Lower lobe of right lung (tissue), 2 donors: ENCODE results near the gene TCF3. TPM values are rescaled to one million over a fixed set of nuclear protein-coding genes. Genes with fewer than 3 reads are reported as not detected.

ENCODE experiments used
- ATAC-seq, 2 donors: fragments of 200-7000 bp; cut with Tn5 transposase; one replicate each; pipeline ENCODE4 v1.9.1; 2020 to 2022; ENCODE audit warnings: mild to moderate bottlenecking in 2 of 2, moderate library complexity in 2 of 2
- DNase-seq: peaks from one replicate; pipeline ENCODE4 v3.0.0-alpha.2; 2020
- H3K27ac ChIP-seq: fragments of 200-600 bp; one replicate; pipeline ENCODE4 v1.8.0; 2022
- H3K27me3 ChIP-seq: fragments of 200-600 bp; one replicate; pipeline ENCODE4 v1.8.0; 2022; ENCODE audit warnings: low read depth
- H3K36me3 ChIP-seq: fragments of 200-600 bp; one replicate; pipeline ENCODE4 v1.8.0; 2022; ENCODE audit warnings: mild to moderate bottlenecking
- H3K4me1 ChIP-seq: fragments of 200-600 bp; one replicate; pipeline ENCODE4 v1.8.0; 2022
- H3K4me3 ChIP-seq: fragments of 200-600 bp; one replicate; pipeline ENCODE4 v1.8.0; 2022; ENCODE audit warnings: mild to moderate bottlenecking
- H3K9me3 ChIP-seq: fragments of 200-600 bp; one replicate; pipeline ENCODE4 v1.8.0; 2022
- intact Hi-C: fragments of 100-400 bp; cut with DNase I; formaldehyde crosslinking; loops from one replicate; pipeline ENCODE4 v1.11.0; 2022
- total RNA-seq: library from RNA; stranded (reverse); fragmentation: NEBNext Ultra II Directional; extraction: Animal tissue kit (Norgen Biotek cat#: 25700); gene quantifications from one replicate; pipeline ENCODE4 v1.2.1, GENCODE V29; 2021
- TF ChIP-seq, protein P1 (sequence below): fragments of 200-600 bp; IDR thresholded peaks from one replicate; pipeline ENCODE4 v1.8.0; 2022; ENCODE audit warnings: antibody characterized with exemption, mild to moderate bottlenecking
- donor health status: DM: no; HTN: yes; CAD: no; lungs with severe emphysema.

TCF3 gene
- total RNA-seq, 1 donor from 2014 or later = 44.5 TPM

DNA sequence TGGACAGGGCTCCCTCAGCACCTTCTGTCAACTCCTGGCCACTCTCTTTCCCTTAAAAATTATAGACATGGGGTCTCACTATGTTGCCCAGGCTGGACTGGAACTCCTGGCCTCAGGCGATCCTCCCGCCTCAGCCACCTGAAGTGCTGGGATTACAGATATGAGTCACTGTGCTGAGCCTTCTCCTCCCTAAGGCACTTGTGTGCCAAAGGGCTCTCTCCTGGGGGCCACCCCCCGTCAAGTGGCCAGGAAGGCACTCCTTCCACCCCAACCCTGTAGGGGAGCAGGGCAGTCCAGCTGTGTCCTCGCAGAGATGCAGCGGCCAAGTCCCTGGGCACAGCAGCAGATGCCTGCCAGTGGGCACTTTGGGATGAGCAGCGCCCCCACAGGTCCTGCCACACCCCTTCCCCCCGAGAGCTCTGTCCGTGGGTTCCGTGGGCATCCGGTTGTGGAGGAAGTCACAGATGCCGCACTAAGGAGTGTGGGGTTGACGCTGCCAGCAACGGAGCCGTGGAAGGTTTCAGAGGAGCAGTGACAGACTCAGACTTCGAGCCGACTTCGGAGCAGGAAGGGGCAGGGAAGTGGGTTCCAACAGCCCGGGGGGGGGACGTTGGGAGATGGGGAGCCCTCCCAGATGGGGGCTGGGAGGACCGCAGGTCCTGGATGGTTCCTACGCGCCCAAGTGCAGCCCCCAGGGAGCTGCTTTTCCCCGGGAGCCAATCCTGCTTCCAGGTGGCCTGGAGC lies 43.9 kb downstream of the TCF3 start:
- peak overlapping the region; percentile 31 for H3K27ac ChIP-seq
- H3K9me3 ChIP-seq = no peaks in the 10 kb centered on the region
- TF ChIP-seq, protein P1, sequence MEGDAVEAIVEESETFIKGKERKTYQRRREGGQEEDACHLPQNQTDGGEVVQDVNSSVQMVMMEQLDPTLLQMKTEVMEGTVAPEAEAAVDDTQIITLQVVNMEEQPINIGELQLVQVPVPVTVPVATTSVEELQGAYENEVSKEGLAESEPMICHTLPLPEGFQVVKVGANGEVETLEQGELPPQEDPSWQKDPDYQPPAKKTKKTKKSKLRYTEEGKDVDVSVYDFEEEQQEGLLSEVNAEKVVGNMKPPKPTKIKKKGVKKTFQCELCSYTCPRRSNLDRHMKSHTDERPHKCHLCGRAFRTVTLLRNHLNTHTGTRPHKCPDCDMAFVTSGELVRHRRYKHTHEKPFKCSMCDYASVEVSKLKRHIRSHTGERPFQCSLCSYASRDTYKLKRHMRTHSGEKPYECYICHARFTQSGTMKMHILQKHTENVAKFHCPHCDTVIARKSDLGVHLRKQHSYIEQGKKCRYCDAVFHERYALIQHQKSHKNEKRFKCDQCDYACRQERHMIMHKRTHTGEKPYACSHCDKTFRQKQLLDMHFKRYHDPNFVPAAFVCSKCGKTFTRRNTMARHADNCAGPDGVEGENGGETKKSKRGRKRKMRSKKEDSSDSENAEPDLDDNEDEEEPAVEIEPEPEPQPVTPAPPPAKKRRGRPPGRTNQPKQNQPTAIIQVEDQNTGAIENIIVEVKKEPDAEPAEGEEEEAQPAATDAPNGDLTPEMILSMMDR = no peak
- peaks cover 41% of the 10 kb centered on the region for H3K4me1 ChIP-seq
- intact Hi-C loops = no loop called here
- peak overlapping the region; percentile 27 for H3K4me3 ChIP-seq
- H3K36me3 ChIP-seq = peaks cover 21% of the 10 kb centered on the region
- ATAC-seq = no peak
- H3K27me3 ChIP-seq = no peaks in the 10 kb centered on the region
- DNase-seq = no peak

DNA sequence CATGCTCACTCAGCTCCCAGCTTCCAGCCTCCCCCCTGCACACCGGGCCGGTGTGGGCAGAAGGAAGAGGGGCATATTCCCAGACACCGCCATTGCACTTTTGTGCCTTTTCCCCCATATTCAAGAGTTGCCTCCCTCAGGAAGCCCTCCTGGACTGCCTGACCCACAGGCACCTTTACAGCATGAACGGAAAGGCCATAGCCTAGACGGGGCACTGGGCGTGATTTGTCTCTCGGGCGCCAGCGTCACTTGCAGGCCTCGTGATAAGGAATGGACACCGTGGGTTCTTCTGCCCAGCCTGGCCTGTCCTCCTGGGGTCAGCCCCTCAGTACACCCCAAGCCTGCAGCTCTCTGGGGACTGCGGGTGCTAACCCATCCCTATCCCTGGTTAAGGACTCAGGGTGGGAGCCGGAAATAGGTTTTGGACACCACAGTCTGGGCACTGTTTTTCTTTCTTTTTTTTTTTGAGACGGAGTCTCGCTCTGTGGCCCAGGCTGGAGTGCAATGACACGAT lies 46.2 kb downstream of the TCF3 start:
- peaks cover 3% of the 10 kb centered on the region for H3K36me3 ChIP-seq
- H3K9me3 ChIP-seq = no peaks in the 10 kb centered on the region
- peak; percentile 3 to 4 for ATAC-seq
- intact Hi-C loops = no loop called here
- H3K4me3 ChIP-seq = peak overlapping the region; percentile 100
- no peaks in the 10 kb centered on the region for H3K27me3 ChIP-seq
- TF ChIP-seq, protein P1 = no peak
- DNase-seq = no peak
- H3K27ac ChIP-seq = peak overlapping the region; percentile 89
- peaks cover 53% of the 10 kb centered on the region for H3K4me1 ChIP-seq

DNA sequence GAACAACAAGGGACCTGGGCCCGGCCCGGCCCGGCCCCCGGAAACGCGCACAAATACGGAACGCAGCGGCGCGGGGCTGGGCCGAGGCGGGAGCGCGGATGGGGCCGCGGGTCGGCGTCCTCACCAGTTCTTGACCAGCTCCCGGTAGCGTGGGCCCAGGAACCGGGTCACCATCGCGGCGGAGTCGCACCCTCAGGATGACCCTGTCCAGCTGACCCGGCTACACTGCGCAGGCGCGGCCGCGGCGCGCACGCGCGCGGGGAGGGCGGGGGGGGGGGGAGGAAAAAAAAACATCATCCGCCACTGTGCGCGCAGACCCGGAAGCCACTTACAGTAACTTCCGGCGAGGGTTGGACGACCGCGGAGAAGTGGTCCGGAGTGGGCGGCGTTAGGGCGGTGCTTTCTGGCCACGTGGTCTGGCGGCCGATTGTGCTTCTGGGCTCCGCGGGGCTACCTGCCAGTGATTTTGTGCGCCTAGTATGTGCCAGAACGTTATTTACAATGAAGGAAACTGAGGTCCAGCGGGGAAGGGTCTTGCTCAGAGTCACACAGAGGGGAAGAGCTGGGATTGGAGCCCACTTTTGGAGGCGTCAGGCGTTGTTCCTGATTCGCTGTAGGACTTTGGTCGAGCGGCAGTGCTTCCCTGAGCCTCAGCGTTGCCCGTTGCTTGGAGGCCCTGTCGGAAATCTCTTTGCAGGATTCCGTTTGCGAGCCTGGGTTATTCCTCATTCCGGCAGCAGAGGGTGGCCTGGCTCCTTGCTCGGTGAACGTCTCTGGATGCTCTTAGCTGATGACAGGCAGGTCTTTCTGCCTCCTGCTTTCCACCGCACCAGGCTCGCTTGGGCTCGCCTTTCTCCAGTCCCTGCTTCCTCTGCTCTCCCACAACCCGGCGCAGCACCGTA lies 46.9 kb downstream of the TCF3 start, which contains the start of gene UQCR11:
UQCR11 (minus strand) TSS at position 227 of the 902 bp plus-strand sequence; CDS start at position 174, 53 bp downstream.
- peak; percentile 94 to 97 for ATAC-seq
- no peaks in the 10 kb centered on the region for H3K9me3 ChIP-seq
- peak within 1 kb of the TSS; percentile 89 for H3K27ac ChIP-seq
- H3K27me3 ChIP-seq = no peaks in the 10 kb centered on the region
- H3K4me3 ChIP-seq = peak within 1 kb of the TSS; percentile 100
- TF ChIP-seq, protein P1 = peak; percentile 60
- intact Hi-C loops = no loop called here
- no peaks in the 10 kb centered on the region for H3K36me3 ChIP-seq
- peak; percentile 96 for DNase-seq
- H3K4me1 ChIP-seq = peaks cover 53% of the 10 kb centered on the region

DNA sequence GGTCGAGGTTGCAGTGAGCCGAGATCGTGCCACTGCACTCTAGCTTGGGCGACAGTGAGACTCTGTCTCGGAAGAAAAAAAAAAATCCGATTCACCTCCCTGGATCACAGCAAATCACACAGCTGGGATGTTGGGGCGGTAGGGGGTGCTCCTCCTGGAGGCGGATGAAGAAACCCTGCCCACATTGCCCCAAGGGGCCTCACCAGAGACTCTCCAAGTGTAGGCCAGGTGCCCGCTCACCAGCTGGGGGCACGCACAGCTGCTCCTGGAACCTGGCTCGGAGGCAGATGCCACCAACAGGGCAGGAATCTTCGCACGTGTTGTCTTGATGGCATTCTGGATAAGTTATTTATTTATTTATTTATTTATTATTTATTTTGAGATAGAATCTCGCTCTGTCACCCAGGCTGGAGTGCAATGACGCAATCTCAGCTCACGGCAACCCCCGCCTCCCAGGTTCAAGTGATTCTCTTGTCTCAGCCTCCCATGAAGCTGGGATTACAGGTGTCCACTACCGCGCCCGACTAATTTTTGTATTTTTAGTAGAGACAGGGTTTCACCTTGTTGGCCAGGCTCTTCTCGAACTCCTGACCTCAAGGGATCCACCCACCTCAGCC lies 50.2 kb downstream of the TCF3 start:
- peaks cover 28% of the 10 kb centered on the region for H3K36me3 ChIP-seq
- H3K27me3 ChIP-seq = no peaks in the 10 kb centered on the region
- H3K4me3 ChIP-seq = no peak overlapping the region
- peaks cover 37% of the 10 kb centered on the region for H3K4me1 ChIP-seq
- H3K27ac ChIP-seq = no peak overlapping the region
- TF ChIP-seq, protein P1 = no peak
- ATAC-seq (no peak), DNase-seq (no peak)
- intact Hi-C loops = no loop called here
- H3K9me3 ChIP-seq = no peaks in the 10 kb centered on the region

DNA sequence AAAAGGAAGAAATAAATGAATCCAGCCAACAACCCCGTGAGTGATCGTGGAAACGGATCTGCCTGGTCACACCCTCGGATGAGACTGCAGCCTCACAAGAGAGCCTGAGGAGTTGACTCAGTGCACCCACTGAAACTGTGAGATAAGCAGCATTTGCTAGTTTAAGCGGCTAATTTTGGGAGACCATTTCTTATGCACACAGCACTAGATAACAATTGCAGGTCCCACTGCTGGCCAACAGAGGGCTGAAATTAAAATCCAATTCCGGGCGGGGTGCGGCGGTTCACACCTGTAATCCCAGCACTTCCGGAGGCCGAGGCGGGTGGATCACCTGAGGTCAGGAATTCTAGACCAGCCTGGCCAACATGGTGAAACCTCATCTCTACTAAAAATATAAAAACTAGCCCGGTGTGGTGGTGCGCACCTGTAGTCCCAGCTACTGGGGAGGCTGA lies 50.8 kb downstream of the TCF3 start:
- H3K27me3 ChIP-seq = no peaks in the 10 kb centered on the region
- peaks cover 36% of the 10 kb centered on the region for H3K4me1 ChIP-seq
- ATAC-seq (no peak), DNase-seq (no peak)
- TF ChIP-seq, protein P1 = no peak
- peaks cover 34% of the 10 kb centered on the region for H3K36me3 ChIP-seq
- no peak overlapping the region for H3K4me3 ChIP-seq
- H3K9me3 ChIP-seq = no peaks in the 10 kb centered on the region
- H3K27ac ChIP-seq = no peak overlapping the region
- intact Hi-C loops = no loop called here
